Measurements from ENCODE around the gene TMTC1.

TMTC1 gene

GRCh38 chr12:29783773-29784666, at the start of gene TMTC1:
Gene TMTC1, minus strand, starts transcription at chr12:29783942. Its CDS starts 191 bp downstream, at chr12:29783751.
- TF ChIP-seq PPARA (CRISPR knock-in tag; IDR thresholded peaks at IDR 0.05; ENCODE audit: borderline replicate concordance), result no peak
- no peak for TF ChIP-seq GLIS3 (CRISPR knock-in tag; IDR thresholded peaks at IDR 0.05)
- no peak for TF ChIP-seq ZNF565 (CRISPR knock-in tag; conservative IDR thresholded peaks at IDR 0.05; ENCODE audit: low read depth)
- no peak for TF ChIP-seq PATZ1 (CRISPR knock-in tag; IDR thresholded peaks at IDR 0.05; ENCODE audit: borderline replicate concordance)
- no peak for TF ChIP-seq ZFP30 (CRISPR knock-in tag; IDR thresholded peaks at IDR 0.05)
- TF ChIP-seq TOX (CRISPR knock-in tag; IDR thresholded peaks at IDR 0.05; ENCODE audit: borderline replicate concordance), result no peak
- no peak for TF ChIP-seq ZC3H10 (CRISPR knock-in tag; IDR thresholded peaks at IDR 0.05)
- TF ChIP-seq ISL1 (CRISPR knock-in tag; IDR thresholded peaks at IDR 0.05), result no peak
- no peak for TF ChIP-seq ESRRG (CRISPR knock-in tag; IDR thresholded peaks at IDR 0.05)
- TF ChIP-seq BACH2 (CRISPR knock-in tag; IDR thresholded peaks at IDR 0.05; ENCODE audit: borderline replicate concordance), result no peak
- TF ChIP-seq CREB5 (CRISPR knock-in tag; IDR thresholded peaks at IDR 0.05; ENCODE audit: low read depth), result no peak
- TF ChIP-seq ZNF70 (CRISPR knock-in tag; IDR thresholded peaks at IDR 0.05), result no peak
- ATAC-seq, result peak; percentile 94

- ATAC-seq, result no peak
- TF ChIP-seq ZFP30 (CRISPR knock-in tag; IDR thresholded peaks at IDR 0.05), result no peak
- TF ChIP-seq CREB5 (CRISPR knock-in tag; IDR thresholded peaks at IDR 0.05; ENCODE audit: low read depth), result no peak
- TF ChIP-seq OSR1 (CRISPR knock-in tag; IDR thresholded peaks at IDR 0.05), result no peak
- TF ChIP-seq RARB (CRISPR knock-in tag; IDR thresholded peaks at IDR 0.05), result no peak
- TF ChIP-seq POU6F1 (CRISPR knock-in tag; IDR thresholded peaks at IDR 0.05; ENCODE audit: borderline replicate concordance, low read depth), result no peak
- no peak for TF ChIP-seq CSDC2 (CRISPR knock-in tag; IDR thresholded peaks at IDR 0.05)
- TF ChIP-seq TSHZ2 (CRISPR knock-in tag; IDR thresholded peaks at IDR 0.05), result no peak
- no peak for TF ChIP-seq GLIS3 (CRISPR knock-in tag; IDR thresholded peaks at IDR 0.05)
- no peak for TF ChIP-seq ZNF565 (CRISPR knock-in tag; conservative IDR thresholded peaks at IDR 0.05; ENCODE audit: low read depth)
- no peak for TF ChIP-seq ZNF8 (CRISPR knock-in tag; IDR thresholded peaks at IDR 0.05)
- no peak for TF ChIP-seq ZFP3 (CRISPR knock-in tag; IDR thresholded peaks at IDR 0.05)
These were observed 47.4 kb upstream of the TMTC1 start for GRCh38 chr12:29831173-29831572.

GRCh38 chr12:29830391-29830790, 46.6 kb upstream of the TMTC1 start:
- no peak for ATAC-seq
- TF ChIP-seq ARNTL (CRISPR knock-in tag; IDR thresholded peaks at IDR 0.05; ENCODE audit: borderline replicate concordance, low read depth) (no peak), GLIS3 (CRISPR knock-in tag; IDR thresholded peaks at IDR 0.05) (no peak), TCF4 (CRISPR knock-in tag; IDR thresholded peaks at IDR 0.05; ENCODE audit: borderline replicate concordance) (no peak), PPARA (CRISPR knock-in tag; IDR thresholded peaks at IDR 0.05; ENCODE audit: borderline replicate concordance) (no peak), POU6F1 (CRISPR knock-in tag; IDR thresholded peaks at IDR 0.05; ENCODE audit: borderline replicate concordance, low read depth) (no peak), PATZ1 (CRISPR knock-in tag; IDR thresholded peaks at IDR 0.05; ENCODE audit: borderline replicate concordance) (no peak), ESRRG (CRISPR knock-in tag; IDR thresholded peaks at IDR 0.05) (no peak)
